ENCODE measurements around the gene ZNF775. TPM values are rescaled to one million over a fixed set of nuclear protein-coding genes. Genes with fewer than 3 reads are reported as not detected.

ZNF775 gene
- total RNA-seq, 1 donor from 2014 or later, result 8.0 TPM

- POLR2A ChIA-PET, result interaction anchor here (0.7 to 16.5 kb wide), 10 partner anchors 11 to 1385 kb away, joined by 3 to 421 read pairs (median 3); partner anchors contain the start of genes ACTR3C, GIMAP2, ZNF775 and ZNF862
- TF ChIP-seq CTCF (IDR thresholded peaks at IDR 0.05), result no peak
- Mint-ChIP-seq H3K36me3 (ENCODE audit: low read depth) (peaks cover 29% of the 10 kb centered on the region), H3K9me3 (no peaks in the 10 kb centered on the region), H3K27me3 (no peaks in the 10 kb centered on the region), H3K27ac (peak within 1 kb of the TSS; percentile 95), H3K4me1 (peaks cover 72% of the 10 kb centered on the region), H3K4me3 (peak within 1 kb of the TSS; percentile 95)
- intact Hi-C loops (cut with micrococcal nuclease), result loop anchor here (1.0 to 2.0 kb wide), 5 partner anchors 37 to 1277 kb away; partner anchors contain the start of genes SLC4A2, ZNF786 and ZNF862
- DNase-seq (peak; percentile 85), ATAC-seq (ENCODE audit: low read depth) (peak; percentile 43)
- CTCF ChIA-PET, result interaction anchor here (1.0 to 2.0 kb wide), 3 partner anchors 9 to 41 kb away, joined by 4 to 6 read pairs (median 5); no protein-coding TSS in a partner anchor
These were observed 10.8 kb upstream of the ZNF775 start, which contains the start of gene REPIN1 for GRCh38 chr7:150368096-150368883. Gene REPIN1 (plus strand): TSS chr7:150368822. CDS start chr7:150369712, 890 bp downstream.

- peak; percentile 43 for ATAC-seq (ENCODE audit: low read depth)
- Mint-ChIP-seq H3K27me3 (no peaks in the 10 kb centered on the region), H3K9me3 (no peaks in the 10 kb centered on the region), H3K36me3 (ENCODE audit: low read depth) (peaks cover 37% of the 10 kb centered on the region), H3K4me1 (peaks cover 71% of the 10 kb centered on the region), H3K27ac (peak overlapping the region; percentile 94), H3K4me3 (peak overlapping the region; percentile 95)
- intact Hi-C loops (cut with micrococcal nuclease), result loop anchor here (1.0 to 2.0 kb wide), 6 partner anchors 10 to 1278 kb away; partner anchors contain the start of genes SLC4A2, ZNF775, ZNF786 and ZNF862
- no peak for TF ChIP-seq CTCF (IDR thresholded peaks at IDR 0.05)
- no peak for DNase-seq
- ChIA-PET CTCF (interaction anchor here (1.0 to 2.0 kb wide), 5 partner anchors 9 to 40 kb away, joined by 3 to 6 read pairs (median 5); no protein-coding TSS in a partner anchor), POLR2A (interaction anchor here (0.6 to 16.5 kb wide), 17 partner anchors 10 to 1386 kb away, joined by 3 to 421 read pairs (median 4); partner anchors contain the start of genes ACTR3C, GIMAP2, LRRC61 and ZNF775)
These were observed 10.0 kb upstream of the ZNF775 start for GRCh38 chr7:150368884-150369747.

GRCh38 chr7:150369748-150370501 lies 9.2 kb upstream of the ZNF775 start:
- Mint-ChIP-seq H3K27ac (peak overlapping the region; percentile 94), H3K4me1 (peaks cover 73% of the 10 kb centered on the region), H3K36me3 (ENCODE audit: low read depth) (peaks cover 44% of the 10 kb centered on the region), H3K27me3 (no peaks in the 10 kb centered on the region), H3K4me3 (peak overlapping the region; percentile 95), H3K9me3 (no peaks in the 10 kb centered on the region)
- DNase-seq, result no peak
- POLR2A ChIA-PET, result interaction anchor here (0.6 to 16.5 kb wide), 14 partner anchors 9 to 974 kb away, joined by 3 to 421 read pairs (median 4); partner anchors contain the start of genes ACTR3C, GIMAP2, LRRC61 and ZNF775
- intact Hi-C loops (cut with micrococcal nuclease), result loop anchor here (1.0 to 2.0 kb wide), 4 partner anchors 9 to 1279 kb away; partner anchors contain the start of genes SLC4A2, ZNF775, ZNF786 and ZNF862
- CTCF ChIA-PET, result interaction anchor here (1.0 to 2.0 kb wide), 3 partner anchors 8 to 39 kb away, joined by 3 to 5 read pairs (median 5); no protein-coding TSS in a partner anchor
- TF ChIP-seq CTCF (IDR thresholded peaks at IDR 0.05), result no peak
- ATAC-seq (ENCODE audit: low read depth), result no peak

GRCh38 chr7:150370612-150371071 lies 8.5 kb upstream of the ZNF775 start:
- ChIA-PET POLR2A (interaction anchor here (3.7 to 16.5 kb wide), 3 partner anchors 8 to 35 kb away, joined by 25 to 421 read pairs (median 188); partner anchors contain the start of gene ZNF775), CTCF (no interaction called here)
- no peak for DNase-seq
- H3K4me1 Mint-ChIP-seq, result peaks cover 73% of the 10 kb centered on the region
- H3K36me3 Mint-ChIP-seq (ENCODE audit: low read depth), result peaks cover 44% of the 10 kb centered on the region
- H3K4me3 Mint-ChIP-seq, result peak overlapping the region; percentile 95
- no peak for TF ChIP-seq CTCF (IDR thresholded peaks at IDR 0.05)
- peak overlapping the region; percentile 94 for H3K27ac Mint-ChIP-seq
- no peaks in the 10 kb centered on the region for H3K9me3 Mint-ChIP-seq
- H3K27me3 Mint-ChIP-seq, result no peaks in the 10 kb centered on the region
- no peak for ATAC-seq (ENCODE audit: low read depth)
- intact Hi-C loops (cut with micrococcal nuclease), result no loop called here

Data from activated B cell treated with CpG ODN at 0.5 μM for 24 hours (primary cell).